Endothelial cell of umbilical vein (primary cell): Measurements from ENCODE around the gene KIAA1614. TPM values are rescaled to one million over a fixed set of nuclear protein-coding genes. Genes with fewer than 3 reads are reported as not detected.

Experiments used
- BruUV-seq: library from RNA; stranded (reverse); fragments of 400-500 nt; replicated peaks from 2 replicates; lab custom pipeline; 2021; lab: Mats Ljungman, UMichigan
- CTCF ChIA-PET: fragments of 300-600, 350-600 bp; sonication (Branson Sonifier 250); formaldehyde crosslinking; loops from one replicate; lab custom pipeline; 2021; ENCODE audit warnings: antibody characterized with exemption, inconsistent platforms; lab: Charles Lee
- POLR2A ChIA-PET: fragments of 300-600, 350-600 bp; sonication (Branson Sonifier 250); formaldehyde crosslinking; loops from one replicate; lab custom pipeline; 2021; ENCODE audit warnings: antibody characterized with exemption, inconsistent platforms; lab: Charles Lee
- DNase-seq: peaks from one replicate; pipeline ENCODE4 v3.0.0-alpha.2; 2011; ENCODE audit warnings: low read depth, low spot score
- FAIRE-seq: peaks from 2 replicates; lab custom pipeline; 2011; peaks lifted over from hg19 to GRCh38; lab: Jason Lieb, UNC
- H2AFZ ChIP-seq: 2 replicates; pipeline ENCODE4 v1.6.0; 2012; ENCODE audit warnings: low read depth, low read length, control low read depth, inconsistent platforms
- H3K27ac ChIP-seq: 2 replicates; pipeline ENCODE4 v1.5.1; 2011; ENCODE audit warnings: low read depth, mild to moderate bottlenecking, control low read depth, low read length, moderate library complexity; ENCODE audit not compliant: insufficient read depth
- H3K27me3 ChIP-seq, 2 experiments: 2 replicates each; pipeline versions ENCODE4 v1.6.0 to v1.6.1; 2011; ENCODE audit warnings: low read length in 2 of 2, mixed read lengths in 1 of 2; ENCODE audit not compliant: control insufficient read depth in 2 of 2, insufficient read depth in 2 of 2
- H3K36me3 ChIP-seq, 2 experiments: 2 replicates in 1 of 2; 3 replicates in 1 of 2; pipeline ENCODE4 v1.5.1; 2011; ENCODE audit warnings: low read length in 2 of 2, mild to moderate bottlenecking in 1 of 2, moderate library complexity in 1 of 2; ENCODE audit not compliant: control insufficient read depth in 2 of 2, insufficient read depth in 2 of 2; ENCODE audit errors: extremely low read depth in 1 of 2
- H3K4me1 ChIP-seq: 3 replicates; pipeline ENCODE4 v1.5.1; 2011; ENCODE audit warnings: mild to moderate bottlenecking, low read length; ENCODE audit not compliant: control insufficient read depth, insufficient read depth; ENCODE audit errors: extremely low read depth
- H3K4me2 ChIP-seq: 2 replicates; pipeline ENCODE4 v1.6.1; 2011; ENCODE audit warnings: low read length, control low read depth, mixed read lengths; ENCODE audit not compliant: insufficient read depth
- H3K4me3 ChIP-seq, 3 experiments: fragments of 200-600 bp in 1 of 3; sonication (generic), shearing (Covaris generic) in 1 of 3; replicated peaks in 1 of 3; 2 replicates each; pipeline ENCODE4 v1.5.1; 2011 to 2016; ENCODE audit warnings: control low read depth in 3 of 3, low read length in 3 of 3, mild to moderate bottlenecking in 2 of 3, inconsistent platforms in 1 of 3, low read depth in 1 of 3, moderate library complexity in 1 of 3; ENCODE audit not compliant: insufficient read depth in 1 of 3
- H3K79me2 ChIP-seq: 2 replicates; pipeline ENCODE4 v1.6.0; 2012; ENCODE audit warnings: low read length, inconsistent platforms; ENCODE audit not compliant: control insufficient read depth, insufficient read depth
- H3K9ac ChIP-seq: replicated peaks from 2 replicates; pipeline ENCODE3; 2011; ENCODE audit warnings: low read length, control low read depth; ENCODE audit not compliant: insufficient read depth; ENCODE audit errors: extremely low read depth
- H3K9me1 ChIP-seq: replicated peaks from 3 replicates; pipeline ENCODE4 v1.6.0; 2011; ENCODE audit warnings: mild to moderate bottlenecking, low read length; ENCODE audit not compliant: control insufficient read depth, insufficient read depth; ENCODE audit errors: extremely low read depth
- H3K9me3 ChIP-seq: replicated peaks from 2 replicates; pipeline ENCODE4 v1.5.1; 2012; ENCODE audit warnings: low read length, inconsistent platforms; ENCODE audit not compliant: control insufficient read depth, insufficient read depth
- H4K20me1 ChIP-seq: replicated peaks from 2 replicates; pipeline ENCODE3; 2011; ENCODE audit warnings: mild to moderate bottlenecking, low read length; ENCODE audit not compliant: control insufficient read depth, insufficient read depth; ENCODE audit errors: extremely low read depth
- EZH2 ChIP-seq: IDR thresholded peaks from 2 replicates; pipeline ENCODE4 v1.6.1; 2012; ENCODE audit warnings: borderline replicate concordance, low read depth, mild to moderate bottlenecking, moderate library complexity, low read length, inconsistent platforms; ENCODE audit not compliant: severe bottlenecking
- FOS ChIP-seq: IDR thresholded peaks from 2 replicates; pipeline ENCODE4 v1.6.1; 2011; ENCODE audit warnings: mild to moderate bottlenecking, low read length, moderate library complexity, borderline replicate concordance; ENCODE audit not compliant: insufficient read depth
- GATA2 ChIP-seq: IDR thresholded peaks from 2 replicates; pipeline ENCODE4 v1.7.0; 2011; ENCODE audit warnings: low read depth, mild to moderate bottlenecking, moderate library complexity, mixed read lengths, low read length; ENCODE audit not compliant: insufficient read length, insufficient read depth
- JUN ChIP-seq: IDR thresholded peaks from 2 replicates; pipeline ENCODE4 v1.6.1; 2011; ENCODE audit warnings: borderline replicate concordance, low read depth; ENCODE audit not compliant: insufficient read length, insufficient read depth
- MYC ChIP-seq: IDR thresholded peaks from one replicate; pipeline ENCODE4 v1.6.1; 2011; ENCODE audit warnings: mild to moderate bottlenecking, low read depth, low read length
- POLR2A ChIP-seq: IDR thresholded peaks from 2 replicates; pipeline ENCODE4 v1.6.1; 2012; ENCODE audit warnings: low read depth, mild to moderate bottlenecking, control low read depth, low read length
- dilution Hi-C: fragments of 300-500 bp; cut with MboI; formaldehyde crosslinking; loops from one replicate; pipeline ENCODE4 v1.15.0; 2019; ENCODE audit warnings: low sequenced_read_pairs; ENCODE audit not compliant: extremely low pct_ligation_motif_present
- intact Hi-C: fragments of 100-400 bp; cut with micrococcal nuclease; formaldehyde crosslinking; loops from one replicate; pipeline ENCODE4 v1.10.0; 2022
- polyA plus RNA-seq, 4 experiments: library from polyadenylated mRNA; depleted of rRNA in 3 of 4; stranded (reverse) in 3 of 4; unstranded in 1 of 4; fragments of >200 nt; gene quantifications; 2 replicates each; pipeline versions ENCODE4 v1.2.1 to v1.2.3, GENCODE V29; 2011 to 2012; ENCODE audit warnings: missing spikeins in 1 of 4
- total RNA-seq: library from RNA; stranded (reverse); gene quantifications from 2 replicates; pipeline ENCODE4 v1.2.3, GENCODE V29; 2021
- TF ChIP-seq, protein P1 (sequence below): IDR thresholded peaks from 2 replicates; pipeline ENCODE4 v1.6.1; 2011; ENCODE audit not compliant: insufficient read depth, insufficient read length
- TF ChIP-seq, protein P2 (sequence below), 2 donors: IDR thresholded peaks; 1 replicate in 1 of 2; 2 replicates in 1 of 2; pipeline ENCODE4 v1.5.1; 2011; ENCODE audit warnings: low read length in 2 of 2, mild to moderate bottlenecking in 2 of 2, moderate library complexity in 2 of 2, control low read depth in 1 of 2, inconsistent platforms in 1 of 2, low read depth in 1 of 2; ENCODE audit not compliant: insufficient read depth in 1 of 2; ENCODE audit errors: extremely low read depth in 1 of 2

The KIAA1614 gene
- total and polyA plus RNA-seq, 2 donors (not counting 3 experiments of a cell fraction or from before 2014, with no cell fraction given): 1.0 to 2.0 TPM

DNA sequence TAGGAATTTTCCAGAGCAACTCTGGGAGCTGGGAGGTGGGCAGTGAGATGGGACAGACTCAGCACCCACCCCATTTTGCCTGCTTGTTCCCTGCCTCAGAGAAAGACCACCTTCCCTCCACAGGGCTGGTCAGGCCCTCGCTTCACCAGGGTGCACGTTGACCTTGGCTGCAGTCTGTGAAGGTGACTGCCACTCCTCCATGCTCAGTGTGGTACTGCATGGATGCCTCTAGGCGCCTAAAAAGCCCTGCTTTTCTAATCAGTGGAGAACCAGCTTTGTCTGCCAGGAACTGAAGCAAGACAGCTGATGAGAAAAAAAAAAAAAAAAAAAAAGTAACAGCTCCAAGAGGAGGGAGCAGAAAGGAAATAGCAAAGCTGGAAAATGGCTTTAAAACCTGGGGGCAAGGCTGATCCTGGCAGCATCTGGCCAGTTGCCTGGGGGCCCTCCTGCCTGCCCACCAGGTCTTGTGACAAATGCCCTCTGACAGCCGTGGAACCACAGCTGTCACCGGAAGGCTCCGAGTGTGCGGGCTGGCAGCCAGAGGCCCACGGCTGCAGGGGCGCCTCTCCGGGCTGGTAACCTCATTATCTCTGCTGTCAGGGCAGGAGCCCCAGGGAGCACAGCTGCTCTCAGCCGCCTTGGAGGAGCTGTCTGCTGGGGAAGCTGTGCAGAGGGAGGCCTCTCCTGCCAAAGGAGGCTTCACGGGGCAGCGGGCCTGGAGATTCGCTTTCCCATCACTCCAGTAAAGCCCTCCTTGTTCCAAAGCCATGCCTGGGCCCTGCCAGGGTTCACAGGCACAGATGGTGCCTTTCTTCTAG is 13.7 kb downstream of the KIAA1614 start:
- no peak overlapping the region for H3K4me2 ChIP-seq
- ChIA-PET CTCF (interaction anchor here (0.6 to 3.2 kb wide), 4 partner anchors 9 to 465 kb away, joined by 3 to 18 read pairs (median 4); no protein-coding TSS in a partner anchor), POLR2A (interaction anchor here (0.6 kb wide), 2 partner anchors 109 to 159 kb away, joined by 3 read pairs; no protein-coding TSS in a partner anchor)
- no peaks in the 10 kb centered on the region for H3K27me3 ChIP-seq
- no peak overlapping the region for H3K27ac ChIP-seq
- no peak for FAIRE-seq
- no peaks in the 10 kb centered on the region for H3K9me1 ChIP-seq
- BruUV-seq: no TSS peak
- no peaks in the 10 kb centered on the region for H3K9me3 ChIP-seq
- dilution Hi-C loops: no loop called here
- H2AFZ ChIP-seq: no peak overlapping the region
- H4K20me1 ChIP-seq: no peaks in the 10 kb centered on the region
- intact Hi-C loops: no loop called here
- no peaks in the 10 kb centered on the region for H3K4me1 ChIP-seq
- no peak for DNase-seq
- no peak overlapping the region for H3K9ac ChIP-seq
- H3K79me2 ChIP-seq: no peaks in the 10 kb centered on the region
- TF ChIP-seq EZH2: no peak
- TF ChIP-seq, protein P1, sequence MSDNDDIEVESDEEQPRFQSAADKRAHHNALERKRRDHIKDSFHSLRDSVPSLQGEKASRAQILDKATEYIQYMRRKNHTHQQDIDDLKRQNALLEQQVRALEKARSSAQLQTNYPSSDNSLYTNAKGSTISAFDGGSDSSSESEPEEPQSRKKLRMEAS: no peak
- no peak for TF ChIP-seq GATA2
- TF ChIP-seq, protein P2, sequence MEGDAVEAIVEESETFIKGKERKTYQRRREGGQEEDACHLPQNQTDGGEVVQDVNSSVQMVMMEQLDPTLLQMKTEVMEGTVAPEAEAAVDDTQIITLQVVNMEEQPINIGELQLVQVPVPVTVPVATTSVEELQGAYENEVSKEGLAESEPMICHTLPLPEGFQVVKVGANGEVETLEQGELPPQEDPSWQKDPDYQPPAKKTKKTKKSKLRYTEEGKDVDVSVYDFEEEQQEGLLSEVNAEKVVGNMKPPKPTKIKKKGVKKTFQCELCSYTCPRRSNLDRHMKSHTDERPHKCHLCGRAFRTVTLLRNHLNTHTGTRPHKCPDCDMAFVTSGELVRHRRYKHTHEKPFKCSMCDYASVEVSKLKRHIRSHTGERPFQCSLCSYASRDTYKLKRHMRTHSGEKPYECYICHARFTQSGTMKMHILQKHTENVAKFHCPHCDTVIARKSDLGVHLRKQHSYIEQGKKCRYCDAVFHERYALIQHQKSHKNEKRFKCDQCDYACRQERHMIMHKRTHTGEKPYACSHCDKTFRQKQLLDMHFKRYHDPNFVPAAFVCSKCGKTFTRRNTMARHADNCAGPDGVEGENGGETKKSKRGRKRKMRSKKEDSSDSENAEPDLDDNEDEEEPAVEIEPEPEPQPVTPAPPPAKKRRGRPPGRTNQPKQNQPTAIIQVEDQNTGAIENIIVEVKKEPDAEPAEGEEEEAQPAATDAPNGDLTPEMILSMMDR (IDR thresholded peaks at IDR 0.05; ENCODE audit: extremely low read depth in 1 of 2, insufficient read depth in 1 of 2, low read depth in 1 of 2, low read length in 2 of 2): no peak
- no peak for TF ChIP-seq MYC
- TF ChIP-seq POLR2A: no peak
- no peak for TF ChIP-seq JUN
- no peak for TF ChIP-seq FOS
- H3K4me3 ChIP-seq: no peak overlapping the region
- no peaks in the 10 kb centered on the region for H3K36me3 ChIP-seq
